ENCODE data around the gene TMEM53. TPM values are rescaled to one million over a fixed set of nuclear protein-coding genes. Genes with fewer than 3 reads are reported as not detected.
"Not testable (repeated sequence)": the region's sequence is repeated elsewhere in the genome, so short reads cannot be mapped to it uniquely, and the experiment has no call there.

The TMEM53 gene
- total RNA-seq, 1 experiment from 2014 or later: 9.0 TPM

DNA sequence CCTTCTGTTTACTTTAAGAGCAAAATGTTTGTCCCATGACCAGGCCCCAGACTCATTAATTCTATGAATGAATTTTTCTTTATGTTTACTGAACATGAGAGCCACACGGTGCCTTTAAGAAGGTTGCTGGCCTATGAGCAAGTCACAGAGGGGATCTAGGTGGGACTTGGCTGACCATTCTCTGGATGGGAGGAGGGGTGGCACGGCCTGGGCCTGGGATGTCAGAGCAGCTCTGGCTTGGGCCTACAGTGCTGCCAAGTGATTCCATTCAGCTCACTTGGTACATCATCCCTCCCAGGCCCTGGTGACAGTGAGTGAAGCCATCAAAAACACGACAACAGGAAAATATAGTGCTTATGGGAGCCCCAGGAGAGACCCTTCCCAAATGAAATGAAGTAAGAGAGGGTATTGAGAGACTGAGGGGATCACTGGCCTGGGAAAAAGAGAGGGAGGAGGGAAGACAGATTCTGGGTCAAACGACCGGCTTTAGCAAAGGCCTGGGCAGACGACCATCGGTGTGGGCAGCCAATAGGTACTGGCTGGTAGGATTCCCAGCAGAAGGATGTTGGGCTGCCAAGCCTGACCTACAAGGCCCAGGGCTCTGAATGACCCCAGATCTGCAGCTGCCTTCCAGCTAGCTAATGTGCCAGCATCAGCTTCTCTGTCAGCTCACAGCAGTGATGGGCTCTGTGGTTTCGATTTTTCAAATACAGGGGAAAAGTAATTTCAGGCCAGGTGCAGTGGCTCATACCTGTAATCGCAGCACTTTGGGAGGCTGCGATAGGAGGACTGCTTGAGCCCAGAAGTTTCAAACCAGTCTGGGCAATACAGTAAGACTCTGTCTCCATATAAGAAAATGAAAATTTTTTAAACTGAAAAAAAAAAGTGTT lies 3.3 kb downstream of the TMEM53 start:
- Histone ChIP-seq H3K36me3 (replicated peaks; ENCODE audit: control insufficient read depth, insufficient read depth, low read length) (no peaks in the 10 kb centered on the region), H3K4me3 (ENCODE audit: insufficient read depth, low read depth, low read length) (no peak overlapping the region), H3K27me3 (ENCODE audit: control insufficient read depth, insufficient read depth, low read length) (no peaks in the 10 kb centered on the region)

DNA sequence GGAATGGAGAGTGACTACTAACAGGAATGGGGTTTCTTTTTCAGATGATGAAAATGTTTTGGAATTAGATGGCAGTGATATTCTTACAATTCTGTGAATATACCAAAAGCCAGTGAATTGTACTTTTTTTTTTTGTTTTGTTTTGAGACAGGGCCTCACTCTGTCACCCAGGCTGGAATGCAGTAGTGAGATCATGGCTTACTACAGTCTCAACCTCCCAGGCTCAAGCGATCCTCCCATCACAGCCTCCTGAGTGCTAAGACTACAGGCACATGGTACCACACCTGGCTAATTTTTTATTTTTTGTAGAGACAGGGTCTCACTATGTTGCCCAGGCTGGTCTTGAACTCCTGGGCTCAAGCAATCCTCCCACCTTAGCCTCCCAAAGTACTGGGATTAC lies 7.6 kb downstream of the TMEM53 start:
- not testable (repeated sequence) for H3K36me3 ChIP-seq (replicated peaks; ENCODE audit: control insufficient read depth, insufficient read depth, low read length)

More for the DNA sequence above, 3.3 kb downstream of the TMEM53 start:
- no peak for DNase-seq

DNA sequence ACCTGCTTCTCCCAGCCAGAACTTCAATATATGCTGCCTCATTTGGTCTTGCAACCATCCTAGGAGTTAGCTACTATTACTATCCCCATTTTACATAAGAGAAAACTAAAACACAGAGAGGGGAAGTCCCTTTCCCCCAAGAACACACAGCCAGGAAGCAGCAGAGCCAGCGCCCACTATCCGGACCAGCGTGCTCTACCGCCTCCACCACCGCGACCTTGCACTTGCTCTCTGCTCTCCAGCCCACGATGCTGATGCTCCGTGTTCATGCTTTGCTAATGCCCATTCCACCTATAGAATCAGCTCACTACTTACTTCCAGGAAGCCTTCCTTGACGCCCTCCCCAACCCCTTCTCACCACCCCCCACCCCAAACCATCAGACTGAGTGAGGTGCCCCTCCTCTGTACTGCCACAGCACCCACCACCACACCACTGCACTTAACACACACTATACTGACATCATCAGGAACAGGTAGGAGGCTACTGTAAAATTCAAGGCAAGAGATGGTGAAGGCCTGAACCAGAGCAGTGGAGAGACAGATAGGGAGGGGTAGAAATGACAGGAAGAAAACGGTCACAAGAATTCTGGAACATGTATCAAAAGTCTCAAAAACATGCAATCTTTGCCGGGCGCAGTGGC lies 9.4 kb downstream of the TMEM53 start:
- no peak for DNase-seq
- no peaks in the 10 kb centered on the region for H3K27me3 ChIP-seq (ENCODE audit: control insufficient read depth, insufficient read depth, low read length)

More for the DNA sequence above, 7.6 kb downstream of the TMEM53 start:
- DNase-seq; H3K4me3 ChIP-seq (ENCODE audit: insufficient read depth, low read depth, low read length); H3K27me3 ChIP-seq (ENCODE audit: control insufficient read depth, insufficient read depth, low read length): not testable (repeated sequence)

DNA sequence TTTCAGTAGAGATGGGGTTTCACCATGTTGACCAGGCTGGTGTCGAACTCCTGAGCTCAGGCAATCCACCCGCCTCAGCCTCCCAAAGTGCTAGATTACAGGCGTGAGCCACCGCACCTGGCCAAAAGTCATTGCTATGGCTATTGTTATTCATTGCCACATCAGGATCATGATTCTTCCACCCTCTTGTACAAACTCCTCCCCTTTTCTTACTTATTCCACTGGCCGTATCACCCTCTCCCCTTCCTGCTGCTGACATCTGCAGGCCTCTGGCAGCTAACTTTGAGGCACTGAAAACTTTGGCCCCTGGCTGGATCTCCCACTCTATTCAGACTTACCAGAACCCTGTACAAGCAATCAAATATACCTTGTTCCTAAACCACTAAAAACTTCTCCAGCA lies 10.9 kb downstream of the TMEM53 start:
- Histone ChIP-seq H3K27me3 (ENCODE audit: control insufficient read depth, insufficient read depth, low read length) (no peaks in the 10 kb centered on the region), H3K4me3 (ENCODE audit: insufficient read depth, low read depth, low read length) (no peak overlapping the region), H3K36me3 (replicated peaks; ENCODE audit: control insufficient read depth, insufficient read depth, low read length) (no peaks in the 10 kb centered on the region)
- DNase-seq: no peak

More for the DNA sequence above, 9.4 kb downstream of the TMEM53 start:
- Histone ChIP-seq H3K4me3 (ENCODE audit: insufficient read depth, low read depth, low read length) (no peak overlapping the region), H3K36me3 (replicated peaks; ENCODE audit: control insufficient read depth, insufficient read depth, low read length) (no peaks in the 10 kb centered on the region)

DNA sequence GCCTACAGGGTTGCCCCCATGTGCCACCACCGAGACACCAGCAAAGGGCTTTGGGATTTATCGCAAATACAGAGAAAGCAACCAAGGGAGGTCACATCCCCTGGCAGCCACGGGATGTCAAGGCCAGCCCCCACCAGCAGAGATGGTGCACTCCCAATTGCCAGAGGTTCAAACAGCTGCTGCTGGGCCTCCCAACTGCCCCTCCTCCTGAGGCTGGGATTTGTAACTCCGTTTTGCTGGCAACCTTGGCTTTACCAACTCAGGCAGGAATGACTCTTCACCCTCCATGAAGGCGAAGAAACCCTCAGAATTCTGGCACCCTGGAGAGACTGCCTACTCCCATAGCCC lies 11.6 kb downstream of the TMEM53 start:
- Histone ChIP-seq H3K36me3 (replicated peaks; ENCODE audit: control insufficient read depth, insufficient read depth, low read length) (no peaks in the 10 kb centered on the region), H3K27me3 (ENCODE audit: control insufficient read depth, insufficient read depth, low read length) (no peaks in the 10 kb centered on the region), H3K4me3 (ENCODE audit: insufficient read depth, low read depth, low read length) (no peak overlapping the region)
- DNase-seq: peak; percentile 24

DNA sequence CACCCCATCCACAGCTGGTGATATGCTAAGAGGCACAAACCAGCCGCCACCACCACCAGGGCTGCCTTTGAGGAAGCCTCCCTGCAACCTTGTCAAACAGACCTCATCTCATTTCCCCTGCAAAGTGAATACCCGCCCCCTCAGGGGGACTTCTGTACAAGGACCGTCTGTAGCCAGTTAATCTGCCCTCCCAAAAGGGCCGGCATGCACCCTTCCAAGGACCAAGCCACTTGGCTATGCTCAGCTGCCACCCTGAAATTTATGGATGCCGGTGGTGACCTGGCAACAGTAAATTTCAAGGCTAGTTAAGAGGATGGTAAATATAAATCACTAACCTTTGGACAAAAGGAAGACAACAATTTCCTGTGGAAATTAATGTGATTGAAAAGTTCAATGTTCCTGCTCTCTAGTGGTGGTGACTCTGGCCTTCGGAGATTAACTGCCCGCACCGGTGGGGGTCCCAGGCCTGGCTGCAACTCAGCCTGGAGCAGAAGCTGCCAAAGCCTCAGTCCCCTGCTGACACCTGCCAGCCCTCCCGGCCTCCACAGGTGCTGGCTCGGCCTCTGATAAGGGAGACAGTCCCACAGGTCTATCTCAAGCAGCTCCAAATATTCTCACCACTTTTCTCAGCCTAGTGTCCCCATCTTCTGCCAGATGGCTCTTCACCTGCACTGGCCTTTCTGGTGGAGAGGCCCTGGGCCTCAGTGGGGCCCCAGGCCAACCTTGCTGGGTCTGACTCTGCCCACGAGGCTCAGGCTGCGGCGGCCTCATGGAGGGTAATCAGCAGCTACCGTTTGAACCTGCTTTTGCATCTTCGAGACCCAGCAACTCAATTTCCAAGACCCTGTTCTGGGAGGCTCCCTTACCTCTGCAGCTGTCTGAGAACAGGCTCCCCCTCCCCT lies 12.2 kb downstream of the TMEM53 start:
- no peaks in the 10 kb centered on the region for H3K36me3 ChIP-seq (replicated peaks; ENCODE audit: control insufficient read depth, insufficient read depth, low read length)
- H3K27me3 ChIP-seq (ENCODE audit: control insufficient read depth, insufficient read depth, low read length): no peaks in the 10 kb centered on the region
- no peak overlapping the region for H3K4me3 ChIP-seq (ENCODE audit: insufficient read depth, low read depth, low read length)
- DNase-seq: peak; percentile 54

DNA sequence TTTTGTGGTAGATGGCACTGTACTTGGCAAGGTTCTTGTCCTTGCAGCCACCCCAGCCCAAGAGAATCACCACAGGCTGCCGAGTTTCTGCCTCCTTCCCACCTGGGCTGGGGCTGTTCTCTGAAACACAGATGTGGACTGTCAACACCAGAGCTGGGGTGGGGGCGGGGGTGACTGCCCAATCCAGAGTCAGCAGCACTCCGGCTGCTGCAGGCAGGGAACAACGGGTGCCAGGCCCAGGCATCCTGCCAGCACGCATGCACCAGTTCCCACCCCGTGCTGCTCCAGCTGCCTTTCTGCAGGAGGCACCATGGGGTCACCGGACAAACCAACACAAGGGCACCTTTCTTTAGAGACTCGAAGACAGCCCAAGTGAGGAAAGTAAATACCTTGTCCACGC lies 14.1 kb downstream of the TMEM53 start:
- no peak overlapping the region for H3K4me3 ChIP-seq (ENCODE audit: insufficient read depth, low read depth, low read length)
- DNase-seq: peak; percentile 36
- no peaks in the 10 kb centered on the region for H3K36me3 ChIP-seq (replicated peaks; ENCODE audit: control insufficient read depth, insufficient read depth, low read length)
- H3K27me3 ChIP-seq (ENCODE audit: control insufficient read depth, insufficient read depth, low read length): no peaks in the 10 kb centered on the region

DNA sequence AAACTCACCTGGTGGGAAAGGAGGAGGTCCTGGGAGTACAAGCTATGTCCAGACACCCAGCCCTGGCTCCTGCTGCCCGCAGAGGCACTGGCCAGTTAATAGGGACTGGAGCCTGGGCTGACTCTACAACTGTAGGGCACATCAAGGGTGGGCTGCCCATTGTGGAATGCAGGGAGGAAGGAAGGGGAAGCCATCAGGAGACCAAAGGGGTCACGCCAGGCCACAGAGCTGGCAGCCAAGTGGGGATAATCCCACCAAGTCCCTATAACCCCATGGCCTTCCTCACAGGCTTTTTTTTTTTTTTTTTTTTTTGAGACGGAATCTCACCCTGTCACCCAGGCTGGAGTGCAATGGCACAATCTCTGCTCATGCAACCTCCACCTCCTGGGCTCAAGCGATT lies 14.7 kb downstream of the TMEM53 start:
- H3K36me3 ChIP-seq (replicated peaks; ENCODE audit: control insufficient read depth, insufficient read depth, low read length): no peaks in the 10 kb centered on the region
- DNase-seq: no peak
- H3K4me3 ChIP-seq (ENCODE audit: insufficient read depth, low read depth, low read length): no peak overlapping the region
- H3K27me3 ChIP-seq (ENCODE audit: control insufficient read depth, insufficient read depth, low read length): no peaks in the 10 kb centered on the region

DNA sequence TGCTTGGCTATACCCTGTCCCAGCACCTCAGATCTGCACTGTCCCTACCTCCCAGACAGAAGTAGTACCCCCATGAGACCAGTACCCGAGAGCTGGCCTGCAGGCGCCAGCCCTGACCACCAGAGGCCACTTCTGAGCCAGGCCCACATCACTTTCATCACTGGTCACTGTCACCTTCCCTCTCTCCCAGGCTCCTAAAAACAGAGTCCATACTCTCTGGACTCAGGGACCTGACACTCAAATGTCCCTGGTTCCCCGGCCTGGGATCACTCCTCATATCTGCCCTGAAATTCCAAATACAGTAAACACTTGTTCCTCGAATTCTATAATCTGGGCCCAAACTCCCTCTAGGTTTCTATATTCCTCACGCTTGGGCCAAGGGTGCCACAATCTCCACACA lies 18.7 kb downstream of the TMEM53 start:
- peaks cover 2% of the 10 kb centered on the region for H3K36me3 ChIP-seq (replicated peaks; ENCODE audit: control insufficient read depth, insufficient read depth, low read length)
- peak; percentile 84 for DNase-seq
- H3K27me3 ChIP-seq (ENCODE audit: control insufficient read depth, insufficient read depth, low read length): no peaks in the 10 kb centered on the region
- no peak overlapping the region for H3K4me3 ChIP-seq (ENCODE audit: insufficient read depth, low read depth, low read length)

DNA sequence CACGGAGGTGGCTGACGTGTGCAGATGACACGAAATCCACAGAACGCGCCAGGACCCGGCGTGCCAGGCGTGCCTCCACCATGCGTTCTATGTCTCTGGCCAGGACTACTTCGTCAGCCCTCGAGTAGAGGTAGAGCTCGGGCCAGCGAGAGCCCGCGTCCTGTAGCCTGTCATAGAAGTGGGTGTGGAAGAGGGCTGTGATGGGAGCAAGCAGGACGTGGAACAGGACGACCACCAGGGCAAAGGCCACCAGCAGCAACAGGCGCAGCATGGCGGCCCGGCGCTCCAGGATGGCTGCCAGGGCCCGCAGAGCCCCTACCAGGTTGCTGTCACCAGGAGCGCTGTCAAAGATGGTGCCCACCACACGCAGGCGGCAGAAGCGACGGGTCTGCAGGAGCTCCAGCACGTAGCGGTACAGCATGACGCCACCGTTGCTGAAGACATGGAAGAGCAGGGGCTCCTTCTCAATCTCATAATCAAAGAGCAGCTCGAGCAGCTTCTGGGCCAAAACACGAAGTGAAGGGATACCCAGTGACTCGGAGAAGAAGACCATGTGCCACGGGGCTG lies 19.6 kb downstream of the TMEM53 start:
- Histone ChIP-seq H3K36me3 (replicated peaks; ENCODE audit: control insufficient read depth, insufficient read depth, low read length) (peaks cover 6% of the 10 kb centered on the region), H3K27me3 (ENCODE audit: control insufficient read depth, insufficient read depth, low read length) (no peaks in the 10 kb centered on the region)
- DNase-seq: peak; percentile 25

DNA sequence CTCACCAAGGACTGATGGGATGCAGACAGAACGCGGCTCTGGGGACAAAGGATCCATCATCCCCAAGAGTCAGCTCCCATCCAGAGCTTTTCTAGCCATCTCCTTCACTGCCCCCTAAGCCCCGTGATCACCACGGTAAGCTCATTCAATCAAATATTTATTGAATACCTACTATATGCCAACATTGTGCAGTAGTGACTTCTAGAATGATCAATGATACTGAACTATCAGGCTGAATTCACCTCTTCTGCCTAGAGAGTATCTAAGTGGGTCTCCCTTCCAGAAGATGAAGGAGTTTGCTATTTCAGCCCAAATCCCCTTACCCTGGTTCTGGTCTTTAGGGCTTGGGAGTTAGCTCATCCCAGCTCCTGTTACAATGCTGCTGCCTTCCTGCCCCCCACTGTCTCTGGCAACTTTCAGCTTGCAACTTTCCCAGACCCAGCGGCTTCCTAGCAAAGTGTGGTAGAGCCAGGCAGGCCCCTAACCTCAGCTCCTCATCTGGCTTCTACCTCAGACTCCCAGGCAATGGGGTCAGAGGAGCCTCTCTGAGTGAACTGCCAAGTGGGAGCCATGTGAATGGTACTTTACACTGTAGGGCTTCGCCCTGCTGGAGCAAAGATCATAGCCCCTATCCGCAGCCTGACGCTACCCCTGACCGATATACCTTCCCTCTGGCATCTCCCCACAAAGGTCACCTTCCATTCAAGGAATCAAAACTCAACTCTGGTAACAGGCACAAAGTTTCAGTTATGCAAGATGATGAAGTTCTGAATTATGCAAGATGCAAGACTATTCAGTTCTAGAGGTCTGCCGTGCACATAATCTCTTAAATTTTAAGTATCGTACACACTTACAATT lies 20.9 kb downstream of the TMEM53 start:
- Histone ChIP-seq H3K4me3 (ENCODE audit: insufficient read depth, low read depth, low read length) (no peak overlapping the region), H3K36me3 (replicated peaks; ENCODE audit: control insufficient read depth, insufficient read depth, low read length) (peaks cover 9% of the 10 kb centered on the region), H3K27me3 (ENCODE audit: control insufficient read depth, insufficient read depth, low read length) (no peaks in the 10 kb centered on the region)
- DNase-seq: peak; percentile 46

More for the DNA sequence above, 19.6 kb downstream of the TMEM53 start:
- H3K4me3 ChIP-seq (ENCODE audit: insufficient read depth, low read depth, low read length): no peak overlapping the region

DNA sequence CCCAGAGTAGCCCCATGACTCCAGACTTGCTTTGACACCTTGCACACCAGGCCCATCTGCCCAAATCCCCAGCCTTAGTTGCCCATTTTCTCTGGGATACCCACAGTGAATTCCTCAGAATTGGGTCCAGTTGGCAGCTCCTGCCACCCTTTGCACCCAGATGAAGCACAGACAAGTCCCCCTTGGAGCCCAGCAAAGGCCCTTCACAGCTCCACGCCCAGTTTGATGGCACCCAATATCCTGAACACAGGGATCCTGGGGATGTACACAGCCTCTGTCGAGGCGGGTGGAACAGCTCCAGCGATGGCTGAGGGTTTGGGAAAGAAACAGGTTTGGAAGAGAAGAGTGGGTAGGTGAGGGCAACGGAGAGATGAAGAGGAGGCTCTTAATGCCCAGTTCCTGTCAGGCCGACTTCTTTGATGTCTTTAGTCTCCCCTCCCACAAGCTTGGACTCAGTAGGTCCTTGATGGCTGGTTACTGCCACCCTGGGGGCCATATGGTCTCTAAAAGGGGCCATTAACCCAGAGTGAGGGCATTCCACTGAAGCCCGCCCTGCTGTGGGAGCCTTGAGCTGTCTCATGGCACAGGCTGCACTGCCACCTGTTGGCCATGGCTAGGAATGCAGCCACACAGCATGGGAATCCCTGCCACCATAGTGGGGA lies 21.7 kb downstream of the TMEM53 start:
- peak; percentile 93 for DNase-seq

DNA sequence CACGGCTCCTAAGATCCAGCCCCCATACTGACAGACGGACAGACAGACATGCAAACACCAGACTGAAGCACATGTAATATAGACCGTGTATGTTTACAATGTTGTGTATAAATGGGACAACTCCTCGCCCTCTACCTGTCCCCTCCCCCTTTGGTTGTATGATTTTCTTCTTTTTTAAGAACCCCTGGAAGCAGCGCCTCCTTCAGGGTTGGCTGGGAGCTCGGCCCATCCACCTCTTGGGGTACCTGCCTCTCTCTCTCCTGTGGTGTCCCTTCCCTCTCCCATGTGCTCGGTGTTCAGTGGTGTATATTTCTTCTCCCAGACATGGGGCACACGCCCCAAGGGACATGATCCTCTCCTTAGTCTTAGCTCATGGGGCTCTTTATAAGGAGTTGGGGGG lies 23.2 kb downstream of the TMEM53 start:
- no peaks in the 10 kb centered on the region for H3K27me3 ChIP-seq (ENCODE audit: control insufficient read depth, insufficient read depth, low read length)
- no peak overlapping the region for H3K4me3 ChIP-seq (ENCODE audit: insufficient read depth, low read depth, low read length)
- DNase-seq: no peak
- peaks cover 17% of the 10 kb centered on the region for H3K36me3 ChIP-seq (replicated peaks; ENCODE audit: control insufficient read depth, insufficient read depth, low read length)

More for the DNA sequence above, 21.7 kb downstream of the TMEM53 start:
- H3K4me3 ChIP-seq (ENCODE audit: insufficient read depth, low read depth, low read length): no peak overlapping the region
- peaks cover 11% of the 10 kb centered on the region for H3K36me3 ChIP-seq (replicated peaks; ENCODE audit: control insufficient read depth, insufficient read depth, low read length)
- no peaks in the 10 kb centered on the region for H3K27me3 ChIP-seq (ENCODE audit: control insufficient read depth, insufficient read depth, low read length)

All from H7 (cell line).